ENCODE data around the gene TAF15. TPM values are rescaled to one million over a fixed set of nuclear protein-coding genes. Genes with fewer than 3 reads are reported as not detected.

TAF15 gene
- total RNA-seq, 2 experiments from 2014 or later = 309 to 319 TPM

- H3K36me3 Mint-ChIP-seq (ENCODE audit: low read depth) = no peaks in the 10 kb centered on the region
- no peak for TF ChIP-seq CTCF (IDR thresholded peaks at IDR 0.05)
- CTCF ChIA-PET = interaction anchor here (0.9 to 2.0 kb wide), 9 partner anchors 12 to 256 kb away, joined by 3 to 6 read pairs (median 3); partner anchors contain the start of gene CCL5
- POLR2A ChIA-PET = interaction anchor here (0.9 to 17.7 kb wide), 3 partner anchors 11 to 51 kb away, joined by 3 to 239 read pairs (median 3); partner anchors contain the start of genes CCL5 and LYZL6
- H3K4me3 Mint-ChIP-seq = no peak overlapping the region
- peak overlapping the region; percentile 86 for H3K27ac Mint-ChIP-seq
- DNase-seq (peak; percentile 90), ATAC-seq (peak; percentile 59)
- intact Hi-C loops (cut with micrococcal nuclease) = loop anchor here (10.0 kb wide), 1 partner anchor 202 kb away; the partner anchor contains the start of gene CCL3
- no peaks in the 10 kb centered on the region for H3K9me3 Mint-ChIP-seq
- H3K27me3 Mint-ChIP-seq = no peaks in the 10 kb centered on the region
- H3K4me1 Mint-ChIP-seq (ENCODE audit: low read depth) = peaks cover 71% of the 10 kb centered on the region
Observed at GRCh38 chr17:35892091-35893035, 83.1 kb downstream of the TAF15 start.

GRCh38 chr17:35893751-35894150 is 84.5 kb downstream of the TAF15 start:
- H3K9me3 Mint-ChIP-seq = no peaks in the 10 kb centered on the region
- H3K36me3 Mint-ChIP-seq (ENCODE audit: low read depth) = no peaks in the 10 kb centered on the region
- ATAC-seq (no peak), DNase-seq (no peak)
- intact Hi-C loops (cut with micrococcal nuclease) = loop anchor here (10.0 kb wide), 1 partner anchor 201 kb away; the partner anchor contains the start of gene CCL3
- H3K27me3 Mint-ChIP-seq = no peaks in the 10 kb centered on the region
- ChIA-PET CTCF (interaction anchor here (1.0 to 1.6 kb wide), 2 partner anchors 21 to 179 kb away, joined by 3 read pairs; no protein-coding TSS in a partner anchor), POLR2A (interaction anchor here (0.6 to 17.7 kb wide), 2 partner anchors 16 to 214 kb away, joined by 3 to 239 read pairs; partner anchors contain the start of gene CCL5)
- no peak for TF ChIP-seq CTCF (IDR thresholded peaks at IDR 0.05)
- H3K4me1 Mint-ChIP-seq (ENCODE audit: low read depth) = peaks cover 75% of the 10 kb centered on the region
- H3K4me3 Mint-ChIP-seq = no peak overlapping the region
- H3K27ac Mint-ChIP-seq = no peak overlapping the region

GRCh38 chr17:35894206-35894605 is 84.9 kb downstream of the TAF15 start:
- H3K27ac Mint-ChIP-seq = peak overlapping the region; percentile 22
- no peaks in the 10 kb centered on the region for H3K36me3 Mint-ChIP-seq (ENCODE audit: low read depth)
- no peaks in the 10 kb centered on the region for H3K27me3 Mint-ChIP-seq
- no peak overlapping the region for H3K4me3 Mint-ChIP-seq
- ChIA-PET POLR2A (interaction anchor here (0.6 to 17.7 kb wide), 2 partner anchors 17 to 213 kb away, joined by 3 to 239 read pairs; partner anchors contain the start of gene CCL5), CTCF (no interaction called here)
- TF ChIP-seq CTCF (IDR thresholded peaks at IDR 0.05) = no peak
- peaks cover 75% of the 10 kb centered on the region for H3K4me1 Mint-ChIP-seq (ENCODE audit: low read depth)
- no peaks in the 10 kb centered on the region for H3K9me3 Mint-ChIP-seq
- intact Hi-C loops (cut with micrococcal nuclease) = loop anchor here (10.0 kb wide), 1 partner anchor 201 kb away; the partner anchor contains the start of gene CCL3
- no peak for DNase-seq
- no peak for ATAC-seq

GRCh38 chr17:35895636-35896587 is 86.6 kb downstream of the TAF15 start:
- intact Hi-C loops (cut with micrococcal nuclease) = loop anchor here (10.0 kb wide), 1 partner anchor 199 kb away; the partner anchor contains the start of gene CCL3
- POLR2A ChIA-PET = interaction anchor here (0.6 to 17.7 kb wide), 5 partner anchors 10 to 193 kb away, joined by 3 to 239 read pairs (median 3); partner anchors contain the start of genes CCL5 and TAF15

More at GRCh38 chr17:35895636-35896587, 86.6 kb downstream of the TAF15 start:
- DNase-seq (peak; percentile 82), ATAC-seq (peak; percentile 52)
- CTCF ChIA-PET = interaction anchor here (0.8 to 1.7 kb wide), 3 partner anchors 10 to 25 kb away, joined by 3 to 5 read pairs (median 3); no protein-coding TSS in a partner anchor
- Mint-ChIP-seq H3K27me3 (no peaks in the 10 kb centered on the region), H3K36me3 (ENCODE audit: low read depth) (peaks cover 3% of the 10 kb centered on the region), H3K4me1 (ENCODE audit: low read depth) (peaks cover 75% of the 10 kb centered on the region), H3K4me3 (peak overlapping the region; percentile 41), H3K9me3 (no peaks in the 10 kb centered on the region), H3K27ac (peak overlapping the region; percentile 96)
- TF ChIP-seq CTCF (IDR thresholded peaks at IDR 0.05) = no peak

Other genes starting within 250 kb of the TAF15 start
- under 1 TPM in 1 of 2 experiments, not detected in 1; 0.11 TPM for gene SLFN14, start 248.7 kb upstream of the TAF15 start, total RNA-seq
- 1 to 10 TPM; 5.1 to 5.6 TPM for gene PEX12, start 230.9 kb upstream of the TAF15 start, total RNA-seq
- gene AP2B1, start 222.2 kb upstream of the TAF15 start, total RNA-seq = 100 to 1,000 TPM; 157 to 161 TPM
- 1 to 10 TPM; 1.9 to 2.3 TPM for gene RASL10B, start 77.8 kb upstream of the TAF15 start, total RNA-seq
- gene GAS2L2, start 56.2 kb upstream of the TAF15 start, total RNA-seq = under 1 TPM; 0.27 to 0.34 TPM
- not detected for gene C17orf50, start 48.6 kb upstream of the TAF15 start, total RNA-seq
- gene MMP28, start 13.8 kb upstream of the TAF15 start, total RNA-seq = under 1 TPM in 1 of 2 experiments, not detected in 1; 0.41 TPM
- gene HEATR9, start 59.4 kb downstream of the TAF15 start, total RNA-seq = under 1 TPM; 0.38 to 0.70 TPM
- gene CCL5, start 70.9 kb downstream of the TAF15 start, total RNA-seq = 100 to 1,000 TPM; 156 to 158 TPM
- 10 to 100 TPM; 12.6 to 16.0 TPM for gene RDM1, start 121.3 kb downstream of the TAF15 start, total RNA-seq
- gene LYZL6, start 134.2 kb downstream of the TAF15 start, total RNA-seq = not detected
- gene CCL16, start 172.0 kb downstream of the TAF15 start, total RNA-seq = not detected
- not detected for gene CCL14, start 177.2 kb downstream of the TAF15 start, total RNA-seq
- not detected for gene CCL15, start 192.1 kb downstream of the TAF15 start, total RNA-seq
- gene CCL23, start 208.5 kb downstream of the TAF15 start, total RNA-seq = not detected